ENCODE data around the gene SEZ6L2. TPM values are rescaled to one million over a fixed set of nuclear protein-coding genes. Genes with fewer than 3 reads are reported as not detected.

SEZ6L2 gene
- total RNA-seq, 1 experiment from 2014 or later = not detected

- H4K20me1 ChIP-seq (ENCODE audit: insufficient read depth, low read depth, low read length) = peaks cover 4% of the 10 kb centered on the region; the same call in 1 of the 2 replicates
- H3K9me2 ChIP-seq (replicated peaks; ENCODE audit: insufficient read depth, low read length) = no peaks in the 10 kb centered on the region
- H3K27ac ChIP-seq (ENCODE audit: low read length) = peak within 1 kb of the TSS; percentile 8; the same call in 1 of the 2 replicates
- no peaks in the 10 kb centered on the region for H3K27me3 ChIP-seq (ENCODE audit: low read length)
- H2AFZ ChIP-seq (ENCODE audit: low read length) = peak within 1 kb of the TSS; percentile 77; the same call in 1 of the 2 replicates
- peak; percentile 92 for DNase-seq
- H3K4me2 ChIP-seq (ENCODE audit: low read depth, low read length, poor library complexity, severe bottlenecking) = peak within 1 kb of the TSS; percentile 99
- no peaks in the 10 kb centered on the region for H3K9me3 ChIP-seq (ENCODE audit: low read length)
- H3K4me1 ChIP-seq (ENCODE audit: low read length) = peaks cover 21% of the 10 kb centered on the region
- peak within 1 kb of the TSS; percentile 83 for H3K4me3 ChIP-seq (ENCODE audit: low read length)
- H3K79me2 ChIP-seq (ENCODE audit: low read length) = peaks cover 32% of the 10 kb centered on the region
- H3K36me3 ChIP-seq (ENCODE audit: insufficient read depth, low read length) = peaks cover 7% of the 10 kb centered on the region; the same call in 1 of the 2 replicates
- peak within 1 kb of the TSS; percentile 77 for H3K9ac ChIP-seq (ENCODE audit: low read length)
Observed at GRCh38 chr16:29925781-29926710, 26.7 kb upstream of the SEZ6L2 start, which contains the start of gene KCTD13. KCTD13 (minus strand) TSS chr16:29926226; CDS start chr16:29926033, 193 bp downstream.

- Histone ChIP-seq H4K20me1 (ENCODE audit: insufficient read depth, low read depth, low read length) (peaks cover 4% of the 10 kb centered on the region; the same call in 1 of the 2 replicates), H3K36me3 (ENCODE audit: insufficient read depth, low read length) (peaks cover 14% of the 10 kb centered on the region; the same call in 1 of the 2 replicates), H3K4me1 (ENCODE audit: low read length) (peaks cover 27% of the 10 kb centered on the region), H3K27me3 (ENCODE audit: low read length) (no peaks in the 10 kb centered on the region), H2AFZ (ENCODE audit: low read length) (no peak overlapping the region), H3K9me3 (ENCODE audit: low read length) (no peaks in the 10 kb centered on the region), H3K4me3 (ENCODE audit: low read length) (peak overlapping the region; percentile 83), H3K27ac (ENCODE audit: low read length) (peak overlapping the region; percentile 8; the same call in 1 of the 2 replicates), H3K79me2 (ENCODE audit: low read length) (peaks cover 37% of the 10 kb centered on the region), H3K9ac (ENCODE audit: low read length) (peak overlapping the region; percentile 77), H3K4me2 (ENCODE audit: low read depth, low read length, poor library complexity, severe bottlenecking) (peak overlapping the region; percentile 99), H3K9me2 (replicated peaks; ENCODE audit: insufficient read depth, low read length) (no peaks in the 10 kb centered on the region)
- peak; percentile 52 for DNase-seq
Observed at GRCh38 chr16:29925105-29925756, 25.9 kb upstream of the SEZ6L2 start.

DNA sequence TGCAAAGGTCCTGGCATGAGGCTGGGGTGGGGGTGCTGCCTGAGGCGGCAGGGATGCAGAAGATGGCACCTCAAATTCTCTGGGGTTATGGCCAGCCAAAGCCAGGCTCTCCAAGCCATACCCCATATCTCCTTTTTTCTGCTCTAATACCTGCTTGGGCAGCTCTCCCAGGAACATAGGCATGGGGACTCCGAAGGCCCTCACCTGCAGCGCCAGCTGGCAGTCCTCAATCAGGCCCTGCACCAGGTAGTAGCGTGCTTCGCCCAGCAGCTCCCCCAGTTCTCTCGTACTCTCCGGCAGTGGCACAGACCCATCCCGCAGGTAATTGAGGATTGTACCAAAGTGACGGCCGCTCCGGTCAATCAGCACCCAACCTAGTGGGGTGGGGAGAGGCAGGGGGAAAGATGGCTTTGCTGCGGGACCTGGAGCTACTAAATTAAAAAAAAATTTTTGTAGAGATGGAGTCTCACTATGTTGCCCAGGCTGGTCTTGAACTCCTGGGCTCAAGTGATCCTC is 23.7 kb upstream of the SEZ6L2 start:
- peaks cover 22% of the 10 kb centered on the region for H3K36me3 ChIP-seq (ENCODE audit: insufficient read depth, low read length)
- H3K79me2 ChIP-seq (ENCODE audit: low read length) = peaks cover 37% of the 10 kb centered on the region
- no peaks in the 10 kb centered on the region for H3K9me3 ChIP-seq (ENCODE audit: low read length)
- H3K9ac ChIP-seq (ENCODE audit: low read length) = no peak overlapping the region
- H2AFZ ChIP-seq (ENCODE audit: low read length) = no peak overlapping the region
- H3K4me1 ChIP-seq (ENCODE audit: low read length) = peaks cover 27% of the 10 kb centered on the region
- peaks cover 4% of the 10 kb centered on the region; the same call in 1 of the 2 replicates for H4K20me1 ChIP-seq (ENCODE audit: insufficient read depth, low read depth, low read length)
- no peaks in the 10 kb centered on the region for H3K27me3 ChIP-seq (ENCODE audit: low read length)
- no peak overlapping the region for H3K4me2 ChIP-seq (ENCODE audit: low read depth, low read length, poor library complexity, severe bottlenecking)
- DNase-seq = no peak
- no peak overlapping the region for H3K4me3 ChIP-seq (ENCODE audit: low read length)
- no peak overlapping the region for H3K27ac ChIP-seq (ENCODE audit: low read length)
- no peaks in the 10 kb centered on the region for H3K9me2 ChIP-seq (replicated peaks; ENCODE audit: insufficient read depth, low read length)

DNA sequence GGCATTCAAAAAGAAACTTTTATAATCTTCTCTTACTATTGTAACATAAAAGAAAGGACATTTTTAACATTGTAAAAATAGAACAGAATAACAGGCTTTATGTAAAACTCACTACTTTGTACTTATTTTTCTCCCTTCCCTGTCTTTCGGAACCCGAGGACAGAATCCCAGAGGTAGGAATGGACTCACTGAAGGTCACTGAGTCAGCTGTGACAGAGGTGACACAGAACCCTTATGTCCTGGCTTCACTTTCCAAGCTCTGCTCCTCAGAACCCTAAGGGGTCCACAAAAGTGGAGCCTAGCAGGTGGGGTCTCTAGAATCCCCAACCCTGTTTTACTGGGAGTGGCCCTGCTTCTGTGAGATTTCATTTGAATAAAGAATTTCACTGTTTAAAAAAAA is 23.0 kb upstream of the SEZ6L2 start:
- no peak overlapping the region for H2AFZ ChIP-seq (ENCODE audit: low read length)
- H3K4me2 ChIP-seq (ENCODE audit: low read depth, low read length, poor library complexity, severe bottlenecking) = no peak overlapping the region
- H3K79me2 ChIP-seq (ENCODE audit: low read length) = peaks cover 37% of the 10 kb centered on the region
- peaks cover 27% of the 10 kb centered on the region for H3K4me1 ChIP-seq (ENCODE audit: low read length)
- H3K9me3 ChIP-seq (ENCODE audit: low read length) = no peaks in the 10 kb centered on the region
- peaks cover 4% of the 10 kb centered on the region; the same call in 1 of the 2 replicates for H4K20me1 ChIP-seq (ENCODE audit: insufficient read depth, low read depth, low read length)
- DNase-seq = no peak
- no peaks in the 10 kb centered on the region for H3K9me2 ChIP-seq (replicated peaks; ENCODE audit: insufficient read depth, low read length)
- no peak overlapping the region for H3K9ac ChIP-seq (ENCODE audit: low read length)
- H3K27me3 ChIP-seq (ENCODE audit: low read length) = no peaks in the 10 kb centered on the region
- no peak overlapping the region for H3K4me3 ChIP-seq (ENCODE audit: low read length)
- H3K36me3 ChIP-seq (ENCODE audit: insufficient read depth, low read length) = peaks cover 22% of the 10 kb centered on the region
- no peak overlapping the region for H3K27ac ChIP-seq (ENCODE audit: low read length)

GRCh38 chr16:29921034-29921385 is 21.7 kb upstream of the SEZ6L2 start:
- H3K4me1 ChIP-seq (ENCODE audit: low read length) = peaks cover 20% of the 10 kb centered on the region
- H3K4me2 ChIP-seq (ENCODE audit: low read depth, low read length, poor library complexity, severe bottlenecking) = no peak overlapping the region
- no peak for DNase-seq
- H3K27ac ChIP-seq (ENCODE audit: low read length) = no peak overlapping the region
- no peaks in the 10 kb centered on the region for H3K27me3 ChIP-seq (ENCODE audit: low read length)
- no peak overlapping the region for H2AFZ ChIP-seq (ENCODE audit: low read length)
- H3K9me2 ChIP-seq (replicated peaks; ENCODE audit: insufficient read depth, low read length) = no peaks in the 10 kb centered on the region
- H3K79me2 ChIP-seq (ENCODE audit: low read length) = peaks cover 37% of the 10 kb centered on the region
- H3K36me3 ChIP-seq (ENCODE audit: insufficient read depth, low read length) = peaks cover 22% of the 10 kb centered on the region
- no peaks in the 10 kb centered on the region for H3K9me3 ChIP-seq (ENCODE audit: low read length)
- H4K20me1 ChIP-seq (ENCODE audit: insufficient read depth, low read depth, low read length) = peaks cover 4% of the 10 kb centered on the region; the same call in 1 of the 2 replicates
- H3K9ac ChIP-seq (ENCODE audit: low read length) = no peak overlapping the region
- no peak overlapping the region for H3K4me3 ChIP-seq (ENCODE audit: low read length)

DNA sequence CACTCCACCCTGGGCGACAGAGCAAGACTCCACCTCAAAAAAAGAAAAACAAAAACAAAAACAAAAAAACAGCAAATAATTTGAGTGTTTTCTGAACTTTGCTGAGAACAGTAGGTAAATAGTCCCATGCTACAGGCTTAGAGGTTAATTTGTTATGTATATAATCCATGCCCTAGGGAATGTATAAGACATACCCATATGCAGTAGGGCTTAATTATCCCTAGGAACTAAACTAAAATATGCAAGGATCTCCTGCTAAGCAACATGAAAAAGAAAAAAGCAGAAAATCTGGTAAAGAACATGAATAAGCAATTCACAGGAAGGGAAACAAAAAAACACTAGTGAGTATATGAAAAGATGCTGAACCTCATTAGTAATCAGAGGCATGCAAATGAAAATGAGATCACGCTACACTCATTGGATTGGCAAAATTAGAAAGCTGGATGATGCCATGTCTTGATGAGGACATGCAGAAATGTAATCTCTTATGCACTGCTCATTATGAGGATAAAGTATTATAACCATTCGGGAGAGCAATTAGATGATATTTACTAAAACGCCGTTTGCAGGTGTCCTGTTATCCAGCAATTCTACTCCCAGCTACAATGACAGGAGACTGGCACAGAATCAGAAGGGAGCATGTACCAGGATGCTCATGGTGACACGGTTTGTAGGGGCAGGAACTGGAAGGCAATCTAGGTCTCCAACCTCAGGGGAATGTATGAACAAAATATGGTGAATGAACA is 21.1 kb upstream of the SEZ6L2 start:
- Histone ChIP-seq H3K9me2 (replicated peaks; ENCODE audit: insufficient read depth, low read length) (no peaks in the 10 kb centered on the region), H3K79me2 (ENCODE audit: low read length) (peaks cover 32% of the 10 kb centered on the region), H4K20me1 (ENCODE audit: insufficient read depth, low read depth, low read length) (peaks cover 4% of the 10 kb centered on the region; the same call in 1 of the 2 replicates), H3K4me2 (ENCODE audit: low read depth, low read length, poor library complexity, severe bottlenecking) (no peak overlapping the region), H2AFZ (ENCODE audit: low read length) (no peak overlapping the region), H3K9ac (ENCODE audit: low read length) (no peak overlapping the region), H3K36me3 (ENCODE audit: insufficient read depth, low read length) (peaks cover 22% of the 10 kb centered on the region), H3K27ac (ENCODE audit: low read length) (no peak overlapping the region), H3K4me3 (ENCODE audit: low read length) (no peak overlapping the region), H3K27me3 (ENCODE audit: low read length) (no peaks in the 10 kb centered on the region), H3K4me1 (ENCODE audit: low read length) (peaks cover 20% of the 10 kb centered on the region), H3K9me3 (ENCODE audit: low read length) (no peaks in the 10 kb centered on the region)
- peak; percentile 40 for DNase-seq

- Histone ChIP-seq H3K79me2 (ENCODE audit: low read length) (0 out of 2 replicates have a peak, but pooled peaks cover 8% of the 10 kb centered on the region), H3K27me3 (ENCODE audit: low read length) (no peaks in the 10 kb centered on the region), H4K20me1 (ENCODE audit: insufficient read depth, low read depth, low read length) (no peaks in the 10 kb centered on the region), H3K9me2 (replicated peaks; ENCODE audit: insufficient read depth, low read length) (no peaks in the 10 kb centered on the region), H3K9ac (ENCODE audit: low read length) (no peak overlapping the region), H3K27ac (ENCODE audit: low read length) (no peak overlapping the region), H3K9me3 (ENCODE audit: low read length) (no peaks in the 10 kb centered on the region), H3K4me1 (ENCODE audit: low read length) (peaks cover 8% of the 10 kb centered on the region), H2AFZ (ENCODE audit: low read length) (no peak overlapping the region), H3K36me3 (ENCODE audit: insufficient read depth, low read length) (peaks cover 17% of the 10 kb centered on the region), H3K4me3 (ENCODE audit: low read length) (no peak overlapping the region), H3K4me2 (ENCODE audit: low read depth, low read length, poor library complexity, severe bottlenecking) (no peak overlapping the region)
- DNase-seq = no peak
Observed at GRCh38 chr16:29916979-29917378, 17.6 kb upstream of the SEZ6L2 start.

Data from Karpas-422 (cell line).